ENCODE measurements around the gene NCKAP5.

Gene NCKAP5

GRCh38 chr2:132955871-132956615 lies 612.2 kb downstream of the NCKAP5 start:
- no peak for TF ChIP-seq TAF1 (IDR thresholded peaks at IDR 0.05; ENCODE audit: low read depth)
- no peak for TF ChIP-seq NFIC (IDR thresholded peaks at IDR 0.05)

- no peak for TF ChIP-seq REST (IDR thresholded peaks at IDR 0.05; ENCODE audit: low read depth)
- no peak for TF ChIP-seq MAX (IDR thresholded peaks at IDR 0.05)
- no peak for TF ChIP-seq USF1 (IDR thresholded peaks at IDR 0.05)
- no peak for TF ChIP-seq CREB1 (IDR thresholded peaks at IDR 0.05; ENCODE audit: low read depth)
- no peak for TF ChIP-seq FOXM1 (IDR thresholded peaks at IDR 0.05; ENCODE audit: borderline replicate concordance, low read depth)
These were observed 614.5 kb downstream of the NCKAP5 start for GRCh38 chr2:132953771-132954170.

GRCh38 chr2:132951008-132951714 lies 617.1 kb downstream of the NCKAP5 start:
- TF ChIP-seq MAX (IDR thresholded peaks at IDR 0.05) (no peak), TEAD4 (IDR thresholded peaks at IDR 0.05) (no peak), EP300 (IDR thresholded peaks at IDR 0.05; ENCODE audit: borderline replicate concordance) (no peak), NFIC (IDR thresholded peaks at IDR 0.05) (no peak), TAF1 (IDR thresholded peaks at IDR 0.05; ENCODE audit: low read depth) (no peak), CREB1 (IDR thresholded peaks at IDR 0.05; ENCODE audit: low read depth) (no peak), CEBPB (IDR thresholded peaks at IDR 0.05) (no peak), REST (IDR thresholded peaks at IDR 0.05; ENCODE audit: low read depth) (no peak), TCF12 (IDR thresholded peaks at IDR 0.05; ENCODE audit: low read depth) (no peak), YY1 (IDR thresholded peaks at IDR 0.05; ENCODE audit: low read depth) (no peak), FOXM1 (IDR thresholded peaks at IDR 0.05; ENCODE audit: borderline replicate concordance, low read depth) (no peak), USF1 (IDR thresholded peaks at IDR 0.05) (no peak), RAD21 (IDR thresholded peaks at IDR 0.05; ENCODE audit: low read depth) (no peak), EGR1 (IDR thresholded peaks at IDR 0.05) (no peak), ZBTB7A (IDR thresholded peaks at IDR 0.05; ENCODE audit: low read depth) (no peak)

- TF ChIP-seq EGR1 (IDR thresholded peaks at IDR 0.05) (no peak), FOXM1 (IDR thresholded peaks at IDR 0.05; ENCODE audit: borderline replicate concordance, low read depth) (no peak), MAX (IDR thresholded peaks at IDR 0.05) (no peak), TAF1 (IDR thresholded peaks at IDR 0.05; ENCODE audit: low read depth) (no peak), EP300 (IDR thresholded peaks at IDR 0.05; ENCODE audit: borderline replicate concordance) (no peak), TEAD4 (IDR thresholded peaks at IDR 0.05) (no peak), RAD21 (IDR thresholded peaks at IDR 0.05; ENCODE audit: low read depth) (no peak), REST (IDR thresholded peaks at IDR 0.05; ENCODE audit: low read depth) (no peak), YY1 (IDR thresholded peaks at IDR 0.05; ENCODE audit: low read depth) (no peak), CEBPB (IDR thresholded peaks at IDR 0.05) (no peak), ZBTB7A (IDR thresholded peaks at IDR 0.05; ENCODE audit: low read depth) (no peak), CREB1 (IDR thresholded peaks at IDR 0.05; ENCODE audit: low read depth) (no peak), TCF12 (IDR thresholded peaks at IDR 0.05; ENCODE audit: low read depth) (no peak), NFIC (IDR thresholded peaks at IDR 0.05) (no peak), USF1 (IDR thresholded peaks at IDR 0.05) (no peak)
These were observed 619.2 kb downstream of the NCKAP5 start for GRCh38 chr2:132949108-132949507.
